AG04450 (cell line): Measurements from ENCODE around the gene ZAP70. TPM values are rescaled to one million over a fixed set of nuclear protein-coding genes. Genes with fewer than 3 reads are reported as not detected.

ENCODE experiments used
- CTCF ChIA-PET: fragments of 300-600, 350-600 bp; formaldehyde crosslinking; extraction: SDS; loops from one replicate; lab custom pipeline; 2022; ENCODE audit warnings: antibody characterized with exemption, inconsistent platforms; lab: Charles Lee
- POLR2A ChIA-PET: fragments of 350-600 bp; formaldehyde crosslinking; extraction: SDS; loops from one replicate; lab custom pipeline; 2021; ENCODE audit warnings: antibody characterized with exemption, inconsistent platforms; lab: Yijun Ruan, JAX
- DNase-seq: peaks from one replicate; pipeline ENCODE4 v3.0.0-alpha.2; 2011; ENCODE audit warnings: low read depth, low spot score
- H3K27ac ChIP-seq: one replicate; pipeline ENCODE4 v1.5.1; 2012; ENCODE audit warnings: low read depth, low read length, control low read depth
- H3K27me3 ChIP-seq: one replicate; pipeline ENCODE4 v1.6.0; 2012; ENCODE audit warnings: low read length; ENCODE audit not compliant: control insufficient read depth, insufficient read depth
- H3K4me3 ChIP-seq: 2 replicates; pipeline ENCODE4 v1.5.1; 2011; ENCODE audit warnings: mild to moderate bottlenecking, low read depth, low read length, control low read depth
- H3K9me3 ChIP-seq: 2 replicates; pipeline ENCODE4 v1.5.1; 2012; ENCODE audit warnings: low read length; ENCODE audit not compliant: control insufficient read depth, insufficient read depth
- polyA plus RNA-seq: library from polyadenylated mRNA; depleted of rRNA; stranded (reverse); fragments of >200 nt; gene quantifications from 2 replicates; pipeline ENCODE4 v1.2.3, GENCODE V29; 2011
- TF ChIP-seq, protein P1 (sequence below): IDR thresholded peaks from 2 replicates; pipeline ENCODE4 v1.5.1; 2011; ENCODE audit warnings: low read depth, low read length, control low read depth, inconsistent platforms

The ZAP70 gene
- polyA plus RNA-seq, 1 experiment = 0.06 TPM

GRCh38 chr2:97750017-97750416 lies 36.6 kb downstream of the ZAP70 start:
- H3K9me3 ChIP-seq = no peaks in the 10 kb centered on the region
- DNase-seq = no peak
- CTCF ChIA-PET = interaction anchor here (0.5 to 1.1 kb wide), 2 partner anchors 50 to 518 kb away, joined by 6 to 7 read pairs; no protein-coding TSS in a partner anchor
- no peaks in the 10 kb centered on the region for H3K27me3 ChIP-seq
- no peak overlapping the region for H3K4me3 ChIP-seq
- no peak overlapping the region for H3K27ac ChIP-seq
- POLR2A ChIA-PET = no interaction called here
- TF ChIP-seq, protein P1, sequence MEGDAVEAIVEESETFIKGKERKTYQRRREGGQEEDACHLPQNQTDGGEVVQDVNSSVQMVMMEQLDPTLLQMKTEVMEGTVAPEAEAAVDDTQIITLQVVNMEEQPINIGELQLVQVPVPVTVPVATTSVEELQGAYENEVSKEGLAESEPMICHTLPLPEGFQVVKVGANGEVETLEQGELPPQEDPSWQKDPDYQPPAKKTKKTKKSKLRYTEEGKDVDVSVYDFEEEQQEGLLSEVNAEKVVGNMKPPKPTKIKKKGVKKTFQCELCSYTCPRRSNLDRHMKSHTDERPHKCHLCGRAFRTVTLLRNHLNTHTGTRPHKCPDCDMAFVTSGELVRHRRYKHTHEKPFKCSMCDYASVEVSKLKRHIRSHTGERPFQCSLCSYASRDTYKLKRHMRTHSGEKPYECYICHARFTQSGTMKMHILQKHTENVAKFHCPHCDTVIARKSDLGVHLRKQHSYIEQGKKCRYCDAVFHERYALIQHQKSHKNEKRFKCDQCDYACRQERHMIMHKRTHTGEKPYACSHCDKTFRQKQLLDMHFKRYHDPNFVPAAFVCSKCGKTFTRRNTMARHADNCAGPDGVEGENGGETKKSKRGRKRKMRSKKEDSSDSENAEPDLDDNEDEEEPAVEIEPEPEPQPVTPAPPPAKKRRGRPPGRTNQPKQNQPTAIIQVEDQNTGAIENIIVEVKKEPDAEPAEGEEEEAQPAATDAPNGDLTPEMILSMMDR = no peak

DNA sequence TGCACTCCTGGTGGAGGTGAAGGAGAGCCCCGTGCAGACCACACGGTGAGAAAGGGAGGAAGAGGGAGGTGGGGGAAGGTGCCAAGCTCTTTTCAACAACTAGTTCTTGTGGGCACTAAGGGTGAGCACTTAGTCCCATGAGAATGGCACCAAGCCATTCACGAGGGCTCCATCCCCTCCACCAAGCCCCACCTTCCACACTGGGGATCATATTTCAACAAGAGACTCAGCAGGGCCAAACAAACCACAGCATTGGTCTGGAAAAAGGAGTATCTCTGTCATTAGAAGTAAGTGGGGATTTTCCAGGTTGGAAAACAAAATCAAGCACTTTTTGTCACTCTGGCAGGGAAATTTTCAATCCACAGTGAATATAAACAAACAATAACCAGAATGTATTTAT lies 38.4 kb downstream of the ZAP70 start:
- Histone ChIP-seq H3K27ac (peak overlapping the region; percentile 33), H3K9me3 (no peaks in the 10 kb centered on the region), H3K27me3 (no peaks in the 10 kb centered on the region), H3K4me3 (no peak overlapping the region)
- TF ChIP-seq, protein P1 = no peak
- ChIA-PET CTCF (interaction anchor here (1.0 to 2.0 kb wide), 2 partner anchors 52 to 55 kb away, joined by 3 to 7 read pairs; no protein-coding TSS in a partner anchor), POLR2A (no interaction called here)
- DNase-seq = no peak

- H3K4me3 ChIP-seq = no peak overlapping the region
- H3K9me3 ChIP-seq = no peaks in the 10 kb centered on the region
- ChIA-PET CTCF (interaction anchor here (0.7 to 2.0 kb wide), 5 partner anchors 22 to 162 kb away, joined by 3 to 7 read pairs (median 4); no protein-coding TSS in a partner anchor), POLR2A (no interaction called here)
- H3K27ac ChIP-seq = peak overlapping the region; percentile 23
- TF ChIP-seq, protein P1 = no peak
- DNase-seq = no peak
- no peaks in the 10 kb centered on the region for H3K27me3 ChIP-seq
Measured at GRCh38 chr2:97752342-97753334, 39.3 kb downstream of the ZAP70 start.

DNA sequence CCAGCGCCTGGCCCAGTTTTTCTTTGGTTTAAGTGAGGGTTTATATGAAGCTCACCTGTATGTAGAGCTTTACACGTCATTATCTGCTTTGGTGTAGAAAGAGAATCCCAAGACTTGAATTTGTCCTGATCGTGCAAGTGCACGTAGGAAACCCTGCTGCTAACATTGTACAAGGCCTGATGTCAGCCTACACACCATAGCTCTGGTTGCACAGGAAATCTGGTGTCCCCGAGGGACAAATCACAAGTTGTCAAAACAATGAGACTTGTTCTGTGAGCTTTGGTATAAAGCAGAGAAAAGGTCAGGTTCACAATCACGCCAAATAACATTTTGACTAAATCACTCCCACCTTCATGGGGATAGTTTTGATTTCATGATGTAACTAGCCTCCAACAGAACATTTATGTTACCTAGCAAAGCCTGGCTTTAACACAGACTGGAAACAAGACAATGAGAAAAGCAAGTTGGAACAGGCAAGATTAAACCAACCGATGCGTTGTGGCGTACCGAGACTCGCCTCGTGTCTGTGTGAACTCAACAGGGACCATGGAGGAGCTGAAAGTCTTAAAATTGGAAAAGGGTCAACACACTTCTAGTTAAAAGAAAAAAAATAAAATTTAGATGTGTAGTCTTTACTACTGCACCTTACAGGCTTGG lies 41.4 kb downstream of the ZAP70 start:
- H3K4me3 ChIP-seq = no peak overlapping the region
- TF ChIP-seq, protein P1 = no peak
- DNase-seq = no peak
- ChIA-PET CTCF (interaction anchor here (1.1 kb wide), 1 partner anchor 15 kb away, joined by 5 read pairs; no protein-coding TSS in a partner anchor), POLR2A (no interaction called here)
- no peaks in the 10 kb centered on the region for H3K27me3 ChIP-seq
- no peak overlapping the region for H3K27ac ChIP-seq
- no peaks in the 10 kb centered on the region for H3K9me3 ChIP-seq
